Measurements from ENCODE around the gene RAB11FIP4.

Gene RAB11FIP4

GRCh38 chr17:31509805-31510177 lies 118.3 kb downstream of the RAB11FIP4 start:
- DNase-seq: no peak

DNA sequence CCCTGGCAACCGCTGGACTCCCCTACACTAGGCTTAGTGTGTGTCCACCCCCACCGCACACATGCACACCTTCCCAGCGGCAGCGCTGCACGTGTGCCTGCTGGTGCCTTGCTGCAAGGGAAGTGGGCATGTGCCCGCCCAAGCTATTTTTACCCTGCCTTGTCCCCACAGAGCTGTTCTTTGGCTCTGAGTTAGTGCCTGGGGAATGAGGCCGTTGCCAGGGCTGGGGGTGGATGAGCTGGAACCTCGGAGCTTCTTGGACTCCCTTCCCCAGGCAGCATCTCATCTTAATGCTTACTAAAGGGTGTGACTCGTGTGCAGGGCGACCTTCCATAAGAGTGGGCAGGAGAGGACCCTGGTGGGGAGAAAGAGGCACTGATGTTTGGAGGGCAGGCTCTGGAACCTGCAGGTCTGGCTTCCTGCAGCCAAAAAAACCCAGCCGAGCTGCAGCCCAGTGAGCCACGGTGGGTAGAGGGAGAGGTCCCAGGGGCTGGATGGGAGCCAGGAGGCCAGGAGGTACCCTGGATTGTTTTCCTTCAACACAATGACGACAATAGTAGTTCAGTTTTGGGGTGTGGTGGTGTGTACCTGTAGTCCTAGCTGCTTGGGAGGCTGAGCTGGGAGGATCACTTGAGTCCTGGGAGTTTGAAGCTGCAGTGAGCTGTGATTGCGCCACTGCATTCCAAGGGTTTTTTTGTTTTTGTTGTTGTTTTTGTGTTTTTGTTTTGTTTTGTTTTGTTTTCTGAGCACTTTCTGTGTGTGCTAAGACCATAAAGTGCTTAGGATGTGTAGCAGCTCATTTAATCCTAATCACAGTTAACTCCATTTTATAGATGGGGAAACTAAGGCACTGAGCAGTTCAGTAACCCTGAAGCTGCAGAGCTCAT lies 119.1 kb downstream of the RAB11FIP4 start:
- peak; percentile 32 for DNase-seq

DNA sequence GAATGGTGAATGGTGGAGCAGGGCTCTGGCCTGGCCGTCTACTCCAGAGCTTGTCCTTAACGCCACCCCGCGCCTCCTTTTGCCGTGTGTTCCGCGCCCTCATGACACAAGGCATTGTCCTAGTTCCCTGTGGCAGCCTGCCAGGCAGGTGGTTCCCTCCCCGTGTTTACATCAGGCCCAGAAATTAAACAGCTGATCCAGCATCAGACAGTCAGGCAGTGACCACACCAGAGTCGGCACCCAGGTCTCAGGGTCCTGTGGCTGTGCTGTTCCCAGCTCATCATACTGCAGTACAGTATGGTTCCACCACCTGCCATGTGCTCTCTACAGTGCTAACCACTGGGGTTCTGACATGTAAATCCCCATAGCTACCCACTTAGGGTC lies 119.7 kb downstream of the RAB11FIP4 start:
- no peak for DNase-seq

GRCh38 chr17:31511580-31511979 lies 120.1 kb downstream of the RAB11FIP4 start:
- no peak for DNase-seq

GRCh38 chr17:31512104-31512740 lies 120.7 kb downstream of the RAB11FIP4 start:
- no peak for DNase-seq

DNA sequence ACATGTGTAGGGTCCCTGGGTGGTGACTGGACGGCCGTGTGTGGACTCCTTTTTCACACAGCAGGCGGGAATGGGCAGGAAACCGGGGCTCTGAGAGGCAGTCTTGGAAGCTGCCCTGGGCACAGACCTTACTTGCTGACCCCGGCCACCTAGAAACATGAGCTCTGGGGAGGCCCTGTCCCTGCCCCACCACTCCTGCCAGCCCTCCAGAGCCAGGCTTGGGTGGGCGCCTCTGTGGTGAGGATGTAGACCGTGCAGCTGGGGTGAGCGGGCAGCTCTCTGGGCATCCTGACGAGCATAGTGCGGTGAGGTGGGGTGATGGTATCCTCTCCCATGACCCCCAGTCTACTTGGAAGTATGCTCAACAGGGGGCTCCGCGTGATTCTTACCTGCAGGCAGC lies 121.3 kb downstream of the RAB11FIP4 start:
- no peak for DNase-seq

DNA sequence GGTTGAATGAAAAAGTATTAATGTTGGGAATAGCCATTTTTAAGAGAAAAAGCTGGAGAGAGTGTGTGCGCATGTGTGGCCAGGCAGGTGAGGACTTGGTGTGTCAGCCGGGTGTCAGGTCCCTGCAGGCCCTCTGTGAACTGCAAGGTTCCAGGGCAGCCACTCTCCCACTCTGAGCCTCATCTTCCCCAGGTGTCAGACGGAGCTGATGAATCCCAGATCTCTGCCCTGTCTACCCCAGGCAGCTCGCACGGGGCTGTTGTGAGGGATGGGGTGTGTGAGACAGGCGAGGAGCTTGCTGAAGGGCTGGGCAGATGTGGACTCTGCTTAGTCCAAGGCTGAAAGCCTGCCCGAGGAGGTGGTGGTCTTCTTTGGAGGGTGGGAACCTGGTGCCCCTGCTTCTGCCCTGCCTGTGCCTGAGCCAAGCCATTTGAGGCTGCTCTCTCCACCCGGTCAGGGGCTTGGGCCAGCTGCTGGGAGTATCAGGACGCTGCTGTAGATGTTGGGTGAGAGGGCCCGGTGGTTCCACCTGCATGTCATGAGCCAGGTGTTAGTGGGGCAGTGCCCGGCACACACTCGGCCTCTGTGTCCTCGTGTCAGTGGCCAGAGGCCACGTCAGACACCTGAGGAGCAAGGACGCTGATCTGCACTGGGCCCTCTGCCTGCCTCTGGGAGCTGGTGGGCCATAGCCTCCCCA lies 122.4 kb downstream of the RAB11FIP4 start:
- no peak for DNase-seq

GRCh38 chr17:31515267-31515666 lies 123.8 kb downstream of the RAB11FIP4 start:
- DNase-seq: no peak

DNA sequence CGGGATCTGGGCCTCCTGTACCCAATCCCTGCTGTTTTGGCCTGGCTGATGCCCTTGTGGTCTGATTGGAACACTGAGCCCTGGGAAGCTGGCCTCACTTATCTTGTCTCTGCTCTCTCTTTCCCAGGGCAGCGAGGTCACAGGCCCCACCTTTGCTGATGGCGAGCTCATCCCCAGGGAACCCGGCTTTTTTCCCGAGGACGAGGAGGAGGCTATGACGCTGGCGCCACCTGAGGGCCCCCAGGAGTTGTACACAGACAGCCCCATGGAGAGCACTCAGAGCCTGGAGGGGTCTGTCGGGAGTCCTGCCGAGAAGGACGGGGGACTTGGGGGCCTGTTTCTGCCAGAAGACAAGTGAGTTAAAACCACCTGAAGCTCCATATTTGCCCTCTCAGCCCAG lies 126.0 kb downstream of the RAB11FIP4 start:
- no peak for DNase-seq

DNA sequence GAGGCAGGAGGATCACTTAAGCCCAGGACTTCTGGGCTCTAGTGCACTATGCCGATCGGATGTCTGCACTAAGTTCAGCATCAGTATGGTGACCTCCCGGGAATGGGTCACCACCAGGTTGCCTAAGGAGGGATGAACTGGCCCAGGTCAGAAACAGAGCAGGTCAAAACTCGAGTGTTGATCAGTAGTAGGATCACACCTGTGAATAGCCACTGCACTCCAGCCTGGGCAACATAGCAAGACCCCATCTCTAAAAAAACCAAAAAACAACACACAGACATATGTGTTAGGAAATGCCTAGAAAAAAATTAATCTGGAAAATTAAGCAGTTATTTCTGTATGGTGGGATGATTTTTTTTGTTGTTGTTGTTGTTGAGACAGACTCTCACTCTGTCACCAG lies 127.0 kb downstream of the RAB11FIP4 start:
- DNase-seq: no peak

GRCh38 chr17:31521632-31522283 lies 130.3 kb downstream of the RAB11FIP4 start:
- DNase-seq: no peak

GRCh38 chr17:31522284-31522931 lies 130.9 kb downstream of the RAB11FIP4 start:
- DNase-seq: no peak

DNA sequence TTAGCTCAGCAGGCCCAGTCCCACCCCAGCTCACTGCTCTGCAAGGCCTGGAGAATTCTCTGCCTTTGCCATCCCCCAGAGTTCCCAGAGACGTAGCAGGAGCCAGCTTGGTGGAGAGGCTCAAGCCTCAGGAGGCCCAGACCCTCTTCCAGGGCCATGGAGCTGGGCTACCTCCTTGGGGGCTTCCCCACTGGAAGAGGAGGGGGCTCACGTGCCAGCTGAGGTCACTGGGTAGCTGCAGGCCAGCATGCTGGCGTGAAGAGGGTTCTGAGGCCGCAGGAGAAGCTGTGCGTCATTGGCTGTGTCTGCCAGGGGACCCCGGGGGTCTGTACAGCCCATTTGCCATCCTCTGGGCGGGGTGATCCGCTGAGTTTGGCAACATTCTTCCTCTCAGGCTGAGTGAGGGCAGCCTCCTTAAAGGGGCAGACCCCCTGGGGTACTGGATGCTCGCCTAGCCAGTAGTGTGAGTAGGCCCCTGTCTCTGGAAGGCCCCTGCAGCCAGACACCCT lies 131.6 kb downstream of the RAB11FIP4 start:
- no peak for DNase-seq

DNA sequence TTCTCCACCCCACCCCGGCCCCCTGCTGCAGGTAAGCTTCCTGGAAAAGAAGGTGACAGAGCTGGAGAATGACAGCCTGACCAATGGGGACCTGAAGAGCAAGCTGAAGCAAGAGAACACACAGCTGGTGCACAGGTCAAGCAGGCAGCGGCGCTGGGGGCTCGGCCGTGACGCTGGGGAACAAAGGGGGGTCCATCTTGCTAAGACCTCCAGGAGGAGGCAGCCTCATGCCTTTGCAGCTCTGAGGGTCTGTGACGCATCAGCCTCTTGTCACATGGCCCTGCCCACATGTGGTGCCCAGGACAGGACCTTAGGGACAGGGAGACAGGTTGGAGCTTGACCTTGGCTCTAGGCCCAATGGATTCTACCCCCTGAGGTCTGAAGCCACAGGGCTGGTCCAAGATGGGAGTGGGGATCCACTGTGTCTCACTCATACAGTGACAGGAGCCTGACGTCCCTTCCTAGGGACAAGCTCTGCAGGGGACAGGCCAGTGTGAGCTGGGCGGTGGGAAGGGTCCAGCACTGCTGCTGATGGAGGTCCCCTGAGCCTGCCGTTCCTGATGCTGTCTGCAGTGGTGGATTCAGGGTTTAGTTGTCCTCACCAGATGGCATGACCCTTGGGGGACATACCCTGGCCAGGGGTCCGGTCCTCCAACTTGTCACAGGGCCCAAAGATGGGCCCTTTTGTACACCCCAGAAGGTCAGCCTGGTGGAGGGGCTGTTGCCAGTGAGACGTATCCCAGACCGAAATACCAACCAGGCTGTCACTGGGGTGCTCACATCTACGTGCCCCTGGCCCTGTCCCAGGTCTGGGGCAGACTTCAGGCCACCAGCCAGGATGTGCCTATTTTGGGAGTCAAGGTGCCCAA lies 132.6 kb downstream of the RAB11FIP4 start:
- no peak for DNase-seq

GRCh38 chr17:31524926-31525800 lies 133.7 kb downstream of the RAB11FIP4 start:
- peak; percentile 89 for DNase-seq

GRCh38 chr17:31525801-31526549 lies 134.5 kb downstream of the RAB11FIP4 start:
- no peak for DNase-seq

GRCh38 chr17:31527606-31528005 lies 136.1 kb downstream of the RAB11FIP4 start:
- DNase-seq: no peak

GRCh38 chr17:31528291-31528874 lies 136.9 kb downstream of the RAB11FIP4 start:
- no peak for DNase-seq

DNA sequence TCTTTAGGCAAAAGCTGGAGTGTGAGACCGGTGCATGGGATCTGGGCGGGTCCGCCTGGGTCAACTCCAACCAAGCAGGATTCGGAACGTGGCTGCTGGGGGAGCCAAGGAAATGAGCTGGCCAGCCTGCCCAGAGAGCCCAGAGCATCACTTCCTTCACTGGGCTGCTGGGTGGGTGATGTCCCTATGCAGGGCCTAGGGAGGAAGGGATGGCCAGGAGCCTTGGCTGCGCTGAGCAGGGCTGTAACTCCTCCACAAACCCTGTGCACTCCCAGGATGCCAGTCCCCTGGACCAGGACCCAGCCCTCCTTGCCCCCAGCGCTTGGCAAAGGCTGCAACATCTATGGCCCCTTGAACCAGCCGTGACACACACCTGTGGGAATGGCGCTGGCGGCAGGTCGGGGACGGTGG lies 138.4 kb downstream of the RAB11FIP4 start:
- no peak for DNase-seq

All from activated gamma-delta T cell treated with Interleukin-2 at 50 U/mL for 16 hours (primary cell).